WI38 (cell line): ENCODE data around the gene RIPK1.
"Not testable (repeated sequence)": the region's sequence is repeated elsewhere in the genome, so short reads cannot be mapped to it uniquely, and the experiment has no call there.

Experiments used
- H3K4me3 ChIP-seq: 2 replicates; pipeline ENCODE4 v1.5.1; 2011; ENCODE audit warnings: low read depth, mild to moderate bottlenecking, control low read depth, low read length
- CTCF ChIP-seq: IDR thresholded peaks from 2 replicates; pipeline ENCODE4 v1.5.1; 2012; ENCODE audit warnings: low read depth, mild to moderate bottlenecking, control low read depth, low read length

Gene RIPK1

GRCh38 chr6:3140201-3140600, 71.9 kb downstream of the RIPK1 start:
- no peak overlapping the region for H3K4me3 ChIP-seq
- TF ChIP-seq CTCF, result no peak

- H3K4me3 ChIP-seq, result no peak overlapping the region
- TF ChIP-seq CTCF, result no peak
These were observed 74.2 kb downstream of the RIPK1 start for GRCh38 chr6:3142536-3142935.

- TF ChIP-seq CTCF, result no peak
These were observed 74.9 kb downstream of the RIPK1 start for GRCh38 chr6:3143158-3143557.

GRCh38 chr6:3144571-3144970, 76.3 kb downstream of the RIPK1 start:
- no peak overlapping the region for H3K4me3 ChIP-seq
- no peak for TF ChIP-seq CTCF

More at GRCh38 chr6:3143158-3143557, 74.9 kb downstream of the RIPK1 start:
- no peak overlapping the region for H3K4me3 ChIP-seq

GRCh38 chr6:3147914-3148757, 79.8 kb downstream of the RIPK1 start:
- H3K4me3 ChIP-seq, result no peak overlapping the region
- no peak for TF ChIP-seq CTCF

- no peak overlapping the region for H3K4me3 ChIP-seq
- TF ChIP-seq CTCF, result no peak
These were observed 83.4 kb downstream of the RIPK1 start for GRCh38 chr6:3151691-3152090.

- no peak for TF ChIP-seq CTCF
- H3K4me3 ChIP-seq, result no peak overlapping the region
These were observed 84.4 kb downstream of the RIPK1 start for GRCh38 chr6:3152689-3153088.

GRCh38 chr6:3155416-3155815, 87.1 kb downstream of the RIPK1 start:
- not testable (repeated sequence) for H3K4me3 ChIP-seq

- H3K4me3 ChIP-seq, result peak overlapping the region; percentile 68
These were observed 88.2 kb downstream of the RIPK1 start for GRCh38 chr6:3156184-3157130.
